Rectal smooth muscle tissue (tissue), 1 donor: ENCODE data around the gene ATP11A.

Source experiments
- H3K27ac ChIP-seq: one replicate; pipeline ENCODE4 v1.7.0; 2013; ENCODE audit warnings: low read depth, low read length, inconsistent platforms
- H3K27me3 ChIP-seq: one replicate; pipeline ENCODE4 v1.7.0; 2013; ENCODE audit warnings: low read length; ENCODE audit not compliant: control insufficient read depth, insufficient read depth
- H3K36me3 ChIP-seq: one replicate; pipeline ENCODE4 v1.7.0; 2013; ENCODE audit warnings: low read length; ENCODE audit not compliant: control insufficient read depth, insufficient read depth
- H3K4me1 ChIP-seq: one replicate; pipeline ENCODE4 v1.7.0; 2013; ENCODE audit warnings: low read length; ENCODE audit not compliant: control insufficient read depth, insufficient read depth
- H3K4me3 ChIP-seq: one replicate; pipeline ENCODE4 v1.7.0; 2013; ENCODE audit warnings: low read length
- H3K9ac ChIP-seq: one replicate; pipeline ENCODE4 v1.7.0; 2013; ENCODE audit warnings: low read length

ATP11A gene

DNA sequence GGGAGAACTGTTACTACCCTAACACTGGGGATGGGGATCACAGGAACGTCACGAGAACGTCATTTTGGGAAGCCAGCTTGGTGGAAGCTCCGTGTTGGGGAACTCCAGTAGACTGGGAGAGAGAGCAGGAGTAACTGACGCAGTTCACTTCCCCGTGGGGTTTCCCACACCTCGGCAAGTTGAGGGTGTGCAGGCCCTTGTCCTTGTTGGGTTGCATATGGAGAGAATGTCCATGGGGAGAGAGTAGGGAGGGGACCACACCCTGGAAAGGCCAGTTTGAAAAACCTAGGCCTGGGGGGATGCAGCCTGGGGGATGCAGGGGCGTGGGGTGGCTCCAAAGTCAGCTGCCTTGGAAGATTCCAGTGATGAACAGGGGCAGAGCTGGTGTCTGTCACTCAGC lies 228.4 kb downstream of the ATP11A start:
- H3K27me3 ChIP-seq = no peaks in the 10 kb centered on the region
- no peaks in the 10 kb centered on the region for H3K36me3 ChIP-seq
- H3K27ac ChIP-seq = no peak overlapping the region
- H3K4me1 ChIP-seq = no peaks in the 10 kb centered on the region
- H3K4me3 ChIP-seq = no peak overlapping the region
- no peak overlapping the region for H3K9ac ChIP-seq

DNA sequence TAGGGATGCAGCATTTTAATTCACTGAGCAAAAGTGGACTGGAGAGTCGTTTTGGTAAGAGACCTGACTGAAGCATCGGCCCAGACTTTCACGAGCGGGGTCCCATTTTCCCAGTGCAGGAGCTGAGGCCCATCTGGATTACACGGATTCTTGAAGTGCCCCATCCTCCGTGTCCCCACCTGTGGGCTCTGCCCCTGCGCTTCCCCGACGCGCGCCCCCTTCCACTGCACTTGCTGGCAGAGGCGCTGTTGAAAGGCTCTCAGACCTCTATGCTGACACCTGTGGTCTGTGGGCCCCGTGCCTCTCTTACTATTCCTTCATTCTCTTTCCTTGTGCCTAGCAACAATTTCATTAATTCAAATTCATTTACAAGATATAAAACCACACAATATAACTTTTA lies 228.9 kb downstream of the ATP11A start:
- H3K27ac ChIP-seq = no peak overlapping the region
- no peak overlapping the region for H3K4me3 ChIP-seq
- no peaks in the 10 kb centered on the region for H3K36me3 ChIP-seq
- H3K4me1 ChIP-seq = no peaks in the 10 kb centered on the region
- no peaks in the 10 kb centered on the region for H3K27me3 ChIP-seq
- no peak overlapping the region for H3K9ac ChIP-seq

DNA sequence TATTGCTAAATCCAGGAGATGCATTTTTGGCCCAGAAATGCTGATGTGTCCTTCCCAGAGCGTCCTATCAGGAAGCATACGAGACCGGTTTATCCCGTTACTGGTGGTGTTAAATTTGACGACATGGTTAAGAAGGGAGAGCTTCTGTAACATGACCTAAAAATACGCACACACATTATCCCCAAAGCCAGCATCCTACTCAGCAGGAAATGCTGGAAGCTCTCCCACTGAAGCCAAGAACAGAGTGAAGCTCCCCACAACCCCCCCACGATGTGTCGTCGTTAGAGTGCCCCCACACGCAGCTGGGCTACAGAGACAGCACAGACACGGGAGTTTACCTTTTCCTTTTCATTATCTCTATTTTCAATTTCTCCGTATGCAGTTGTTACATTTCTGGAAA lies 234.1 kb downstream of the ATP11A start:
- Histone ChIP-seq H3K4me1 (no peaks in the 10 kb centered on the region), H3K4me3 (no peak overlapping the region), H3K27me3 (no peaks in the 10 kb centered on the region), H3K27ac (no peak overlapping the region), H3K36me3 (no peaks in the 10 kb centered on the region), H3K9ac (no peak overlapping the region)

DNA sequence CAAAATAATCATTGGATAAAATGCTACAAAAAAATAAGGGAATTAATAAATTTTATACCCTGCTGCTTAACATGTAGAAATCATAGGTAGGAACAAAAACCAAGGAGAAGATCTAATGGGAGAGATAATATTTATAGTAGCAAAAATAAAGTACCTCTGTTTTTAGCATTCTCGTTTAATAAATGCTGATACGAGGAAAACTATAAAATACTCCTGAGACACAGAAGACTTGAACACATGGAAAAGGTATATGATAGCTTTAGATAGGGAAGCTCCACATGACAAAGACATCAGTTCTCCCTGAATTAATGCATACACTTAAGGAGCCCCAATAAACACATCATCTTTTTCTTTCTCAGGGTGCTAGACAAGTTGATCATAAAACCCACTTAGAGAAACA lies 234.5 kb downstream of the ATP11A start:
- Histone ChIP-seq H3K27ac (no peak overlapping the region), H3K9ac (no peak overlapping the region), H3K27me3 (no peaks in the 10 kb centered on the region), H3K4me1 (no peaks in the 10 kb centered on the region), H3K36me3 (no peaks in the 10 kb centered on the region), H3K4me3 (no peak overlapping the region)

DNA sequence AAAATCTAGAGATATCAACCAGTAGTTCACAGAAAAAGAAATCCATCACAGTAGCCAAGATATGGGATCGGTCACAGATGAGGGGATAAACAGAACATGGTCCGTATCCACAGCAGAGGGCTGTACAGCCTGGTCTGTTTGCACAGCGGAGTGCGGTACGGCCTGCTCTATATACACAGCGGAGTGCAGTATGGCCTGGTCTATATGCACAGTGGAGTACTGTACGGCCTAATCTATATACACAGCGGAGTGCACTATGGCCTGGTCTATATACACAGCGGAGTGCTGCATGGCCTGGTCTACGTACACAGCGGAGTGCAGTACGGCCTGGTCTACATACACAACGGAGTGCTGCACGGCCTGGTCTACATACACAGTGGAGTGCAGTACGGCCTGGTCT lies 236.2 kb downstream of the ATP11A start:
- no peak overlapping the region for H3K9ac ChIP-seq
- no peak overlapping the region for H3K27ac ChIP-seq
- H3K27me3 ChIP-seq = peaks cover 3% of the 10 kb centered on the region
- H3K36me3 ChIP-seq = no peaks in the 10 kb centered on the region
- no peaks in the 10 kb centered on the region for H3K4me1 ChIP-seq
- H3K4me3 ChIP-seq = no peak overlapping the region

DNA sequence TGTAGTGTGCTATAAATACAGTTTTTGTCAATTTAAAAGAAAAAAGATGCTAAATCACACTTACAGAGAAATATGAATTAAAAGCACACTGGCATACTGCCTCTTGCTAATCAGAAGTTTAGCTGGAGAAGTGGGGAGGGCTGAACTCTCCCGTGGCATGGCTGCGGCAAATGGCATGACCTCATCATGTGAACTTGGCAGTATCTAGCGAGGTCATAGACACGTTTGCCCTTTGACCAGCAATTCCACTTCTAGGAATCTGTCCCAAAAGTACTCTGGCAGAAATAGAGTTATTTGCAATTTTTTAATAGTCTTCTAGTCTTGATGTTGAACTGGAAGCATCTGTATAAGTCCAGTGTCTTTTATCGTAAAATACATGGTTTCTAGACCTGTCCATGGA lies 237.2 kb downstream of the ATP11A start:
- H3K27ac ChIP-seq = no peak overlapping the region
- no peak overlapping the region for H3K4me3 ChIP-seq
- no peak overlapping the region for H3K9ac ChIP-seq
- no peaks in the 10 kb centered on the region for H3K36me3 ChIP-seq
- H3K27me3 ChIP-seq = peaks cover 3% of the 10 kb centered on the region
- no peaks in the 10 kb centered on the region for H3K4me1 ChIP-seq

DNA sequence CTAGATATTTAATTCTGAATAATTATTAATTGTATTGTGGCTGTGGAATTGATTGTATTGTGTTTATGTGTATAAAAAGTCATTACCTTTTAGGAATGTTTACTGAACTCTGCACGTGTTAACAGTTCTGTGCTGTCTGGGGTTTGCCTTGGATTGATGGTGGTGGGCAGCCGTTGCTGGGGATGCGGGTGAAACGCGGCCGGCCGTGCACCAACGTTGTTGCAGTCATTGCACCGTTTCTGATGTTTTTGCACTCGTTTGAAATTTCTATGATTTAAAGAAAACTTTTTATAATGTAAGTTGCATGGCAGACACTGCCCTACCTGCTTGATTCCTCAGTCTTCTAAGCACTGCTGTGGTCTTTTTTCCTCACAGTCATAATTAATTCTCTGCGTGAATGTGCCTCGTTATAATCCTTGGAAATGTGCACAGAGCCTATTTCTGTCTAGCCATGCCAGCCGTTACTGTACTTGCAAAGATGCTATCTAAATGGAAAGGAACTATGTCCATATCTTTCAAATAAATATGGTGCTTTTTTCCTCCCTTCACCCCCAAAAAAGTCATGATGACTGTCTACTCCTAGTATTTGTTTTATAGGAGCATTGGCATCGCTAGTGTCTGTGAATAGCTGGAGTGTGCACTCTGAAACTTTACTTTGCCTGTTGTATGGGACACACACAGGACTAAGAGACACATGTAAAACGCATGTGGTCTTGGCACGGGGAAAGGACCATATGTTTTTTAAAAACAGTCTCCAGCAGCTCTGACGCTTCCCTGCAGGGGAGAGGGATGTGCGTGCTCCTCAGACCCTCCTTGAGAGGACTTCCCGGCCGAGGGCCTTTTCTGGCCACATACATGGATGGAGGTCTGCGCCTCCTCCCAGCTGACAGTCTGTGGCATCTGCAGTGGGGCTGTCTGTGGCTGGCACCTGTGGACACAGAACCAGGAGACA lies 238.5 kb downstream of the ATP11A start:
- Histone ChIP-seq H3K4me1 (no peaks in the 10 kb centered on the region), H3K27ac (no peak overlapping the region), H3K36me3 (no peaks in the 10 kb centered on the region), H3K27me3 (peaks cover 3% of the 10 kb centered on the region), H3K4me3 (no peak overlapping the region), H3K9ac (no peak overlapping the region)

DNA sequence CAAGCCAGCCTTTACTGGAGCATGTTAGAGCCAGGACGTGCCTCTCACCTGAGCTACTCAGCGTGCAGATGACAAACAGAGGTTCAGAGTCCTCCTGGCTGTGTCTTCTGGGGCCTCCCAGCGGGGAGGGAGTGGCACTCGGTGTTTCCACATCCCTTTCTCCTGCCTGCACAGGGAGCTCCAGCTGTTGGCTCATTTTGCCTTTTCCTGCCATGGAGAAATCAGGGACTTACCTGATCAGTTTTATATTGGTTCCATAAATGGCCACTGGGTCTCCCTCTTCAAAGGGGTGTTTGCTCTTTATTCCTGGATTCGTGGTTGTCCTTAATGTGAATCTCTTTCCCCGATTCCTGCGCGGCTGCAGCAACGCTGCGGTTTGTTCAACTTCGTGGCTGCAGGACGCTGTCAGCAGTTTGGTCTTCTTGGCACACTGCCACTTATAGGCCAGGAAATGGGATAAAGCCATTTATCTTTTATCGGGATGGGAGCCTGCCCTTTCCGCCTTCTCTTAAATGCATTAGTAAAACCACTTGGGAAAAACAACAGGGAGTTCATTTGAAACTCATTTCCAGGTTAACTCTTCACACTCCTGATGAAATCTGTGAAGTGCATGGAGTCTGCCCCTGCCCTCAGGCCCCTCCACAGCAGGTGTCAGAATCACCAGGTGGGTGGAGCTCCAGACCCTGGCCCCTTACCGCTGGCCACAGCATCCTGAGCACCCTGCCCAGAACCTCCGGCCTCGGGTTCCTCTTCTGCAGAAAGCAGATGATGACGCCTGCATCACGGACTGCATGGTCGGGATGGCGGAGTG lies 239.3 kb downstream of the ATP11A start:
- Histone ChIP-seq H3K4me3 (no peak overlapping the region), H3K27ac (no peak overlapping the region), H3K4me1 (no peaks in the 10 kb centered on the region), H3K27me3 (peaks cover 3% of the 10 kb centered on the region), H3K9ac (no peak overlapping the region), H3K36me3 (no peaks in the 10 kb centered on the region)

DNA sequence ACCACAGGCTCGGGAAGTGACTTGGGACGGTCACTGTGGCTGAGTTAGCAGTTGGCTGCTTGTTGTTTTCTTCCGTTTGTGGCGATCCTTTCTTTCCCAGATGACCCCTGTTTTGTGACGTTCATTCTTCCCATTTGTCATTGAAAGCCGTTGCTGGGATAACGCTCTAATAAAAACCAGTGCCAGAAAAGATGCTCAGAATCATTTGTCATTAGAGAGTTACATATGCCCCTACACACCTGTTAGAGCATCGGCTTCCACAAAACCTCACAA lies 239.9 kb downstream of the ATP11A start:
- H3K4me3 ChIP-seq = no peak overlapping the region
- H3K9ac ChIP-seq = no peak overlapping the region
- H3K27me3 ChIP-seq = peaks cover 3% of the 10 kb centered on the region
- no peak overlapping the region for H3K27ac ChIP-seq
- H3K36me3 ChIP-seq = no peaks in the 10 kb centered on the region
- no peaks in the 10 kb centered on the region for H3K4me1 ChIP-seq

DNA sequence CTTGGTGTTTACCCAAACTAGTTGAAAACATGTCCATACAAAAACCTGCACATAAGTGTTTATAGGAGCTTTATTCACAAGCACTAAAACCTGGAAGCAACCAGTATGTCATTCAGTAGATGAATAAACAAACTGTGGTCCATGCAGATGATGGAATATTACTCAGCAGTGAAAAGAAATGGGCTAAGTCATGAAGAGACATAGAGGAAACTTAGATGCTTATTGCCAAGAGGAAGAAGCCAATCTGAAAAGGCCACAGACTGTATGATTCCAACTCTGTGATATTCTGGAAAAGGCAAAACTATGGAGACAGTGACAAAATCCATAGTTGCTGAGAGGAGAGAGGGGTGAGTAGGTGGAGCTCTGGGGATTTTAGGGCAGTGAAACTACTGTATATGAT lies 240.4 kb downstream of the ATP11A start:
- no peak overlapping the region for H3K27ac ChIP-seq
- no peak overlapping the region for H3K4me3 ChIP-seq
- H3K36me3 ChIP-seq = no peaks in the 10 kb centered on the region
- H3K27me3 ChIP-seq = peaks cover 3% of the 10 kb centered on the region
- no peak overlapping the region for H3K9ac ChIP-seq
- no peaks in the 10 kb centered on the region for H3K4me1 ChIP-seq

DNA sequence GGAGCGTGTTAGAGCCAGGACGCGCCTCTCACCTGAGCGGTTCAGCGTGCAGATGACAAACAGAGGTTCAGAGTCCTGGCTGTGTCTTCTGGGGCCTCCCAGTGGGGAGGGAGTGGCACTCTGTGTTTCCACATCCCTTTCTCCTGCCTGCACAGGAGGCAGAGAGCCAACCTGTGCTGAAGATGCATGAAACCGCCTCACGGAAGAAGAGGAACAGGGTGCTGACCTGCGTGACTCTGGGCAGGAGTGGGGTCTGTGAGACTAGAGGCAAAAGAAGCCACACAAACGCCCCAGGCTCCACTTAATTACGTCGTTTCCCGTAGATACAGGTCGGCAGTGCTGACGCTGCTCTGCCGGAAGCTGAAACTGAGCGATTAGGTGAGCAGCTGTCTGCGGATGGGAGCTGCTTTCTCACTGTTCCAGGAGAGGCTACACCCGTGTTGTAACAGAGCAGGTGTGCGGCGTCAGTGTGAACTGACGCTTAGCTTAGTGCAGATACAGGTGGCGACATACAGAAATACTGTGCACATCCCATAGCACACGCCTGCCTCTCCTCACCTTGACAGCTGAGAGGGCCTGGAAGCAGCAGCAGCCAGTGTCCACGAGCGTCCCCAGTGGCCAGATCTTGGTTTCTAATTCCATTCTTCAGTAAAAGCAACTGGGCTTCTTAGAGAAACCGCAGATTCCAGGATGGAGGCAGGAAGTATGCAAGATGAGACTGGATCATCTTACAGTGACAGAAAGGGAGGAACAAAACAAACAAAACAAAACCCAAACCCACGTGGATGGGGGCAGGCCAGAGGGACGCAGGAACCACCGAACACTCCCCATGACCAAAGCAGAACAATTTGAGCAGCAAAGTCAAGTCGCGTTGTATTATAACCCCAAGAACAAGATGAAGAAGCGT lies 241.4 kb downstream of the ATP11A start:
- H3K4me1 ChIP-seq = no peaks in the 10 kb centered on the region
- H3K27me3 ChIP-seq = peaks cover 3% of the 10 kb centered on the region
- no peak overlapping the region for H3K27ac ChIP-seq
- no peaks in the 10 kb centered on the region for H3K36me3 ChIP-seq
- no peak overlapping the region for H3K9ac ChIP-seq
- H3K4me3 ChIP-seq = no peak overlapping the region

DNA sequence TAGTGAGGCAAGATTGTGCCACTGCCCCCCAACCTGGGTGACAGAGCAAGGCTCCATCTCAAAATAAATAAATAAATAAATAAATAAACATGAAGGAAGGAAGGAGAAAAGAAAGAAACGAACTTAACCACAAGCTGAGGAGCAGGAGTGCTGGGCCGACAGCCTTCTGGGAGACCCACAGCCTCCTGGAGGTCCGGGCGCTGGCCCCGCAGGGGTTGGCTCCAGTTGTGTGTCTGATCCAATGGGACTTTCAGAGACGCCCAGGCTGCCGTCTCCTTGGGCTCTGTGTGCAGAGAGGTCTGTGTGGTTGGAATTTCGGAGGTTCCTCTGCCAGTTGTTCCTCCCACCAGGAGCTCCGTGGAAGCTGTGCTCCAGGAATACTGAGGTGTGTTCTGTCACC lies 243.1 kb downstream of the ATP11A start:
- no peak overlapping the region for H3K27ac ChIP-seq
- no peaks in the 10 kb centered on the region for H3K36me3 ChIP-seq
- peaks cover 3% of the 10 kb centered on the region for H3K27me3 ChIP-seq
- no peak overlapping the region for H3K4me3 ChIP-seq
- no peaks in the 10 kb centered on the region for H3K4me1 ChIP-seq
- H3K9ac ChIP-seq = no peak overlapping the region
